Stimulated activated CD4-positive, alpha-beta T cell treated with anti-CD3 and anti-CD28 coated beads, TNF-alpha, amount 100 ng/mL, for 24 hours (primary cell): ENCODE results near the gene ARSG.
"Not testable (repeated sequence)": the region's sequence is repeated elsewhere in the genome, so short reads cannot be mapped to it uniquely, and the experiment has no call there.

Experiments used
- DNase-seq, 3 experiments: peaks; one replicate each; pipeline ENCODE4 v3.0.0-alpha.2; 2020; ENCODE audit warnings: low read depth in 3 of 3

ARSG gene

GRCh38 chr17:68277807-68278206 lies 13.5 kb upstream of the ARSG start:
- DNase-seq: no peak

- not testable (repeated sequence) for DNase-seq
These were observed 9.3 kb upstream of the ARSG start for GRCh38 chr17:68281965-68282364.

- no peak for DNase-seq
These were observed 2.9 kb upstream of the ARSG start for GRCh38 chr17:68288375-68288774.

- DNase-seq: no peak
These were observed 2.5 kb upstream of the ARSG start for GRCh38 chr17:68288804-68289203.

GRCh38 chr17:68289473-68289872 lies 1.8 kb upstream of the ARSG start:
- no peak for DNase-seq

GRCh38 chr17:68289936-68290267 lies 1.4 kb upstream of the ARSG start:
- no peak for DNase-seq

- DNase-seq: peak in 2 of 3 experiments; percentile 28 to 55
These were observed 884 bp upstream of the ARSG start for GRCh38 chr17:68290268-68290954.

GRCh38 chr17:68291836-68292688 lies 767 bp downstream of the ARSG start:
- peak; percentile 77 to 87 (median 82) for DNase-seq

- no peak for DNase-seq
These were observed 1.4 kb downstream of the ARSG start for GRCh38 chr17:68292689-68293040.

GRCh38 chr17:68293490-68294195 lies 2.3 kb downstream of the ARSG start:
- DNase-seq: no peak

GRCh38 chr17:68294196-68294555 lies 2.9 kb downstream of the ARSG start:
- no peak for DNase-seq

- DNase-seq: no peak
These were observed 3.3 kb downstream of the ARSG start for GRCh38 chr17:68294617-68295016.

- peak in 2 of 3 experiments; percentile 27 to 56 for DNase-seq
These were observed 3.8 kb downstream of the ARSG start for GRCh38 chr17:68295086-68295485.

GRCh38 chr17:68296217-68297191 lies 5.2 kb downstream of the ARSG start:
- peak in 1 of 3 experiments; percentile 24 for DNase-seq

- no peak for DNase-seq
These were observed 5.9 kb downstream of the ARSG start for GRCh38 chr17:68297195-68297594.

- no peak for DNase-seq
These were observed 7.3 kb downstream of the ARSG start for GRCh38 chr17:68298601-68299000.

GRCh38 chr17:68299817-68300216 lies 8.5 kb downstream of the ARSG start:
- no peak for DNase-seq

GRCh38 chr17:68301438-68301959 lies 10.2 kb downstream of the ARSG start:
- DNase-seq: no peak

GRCh38 chr17:68302066-68302564 lies 10.8 kb downstream of the ARSG start:
- DNase-seq: no peak

GRCh38 chr17:68302666-68303065 lies 11.4 kb downstream of the ARSG start:
- DNase-seq: no peak

GRCh38 chr17:68304706-68305105 lies 13.4 kb downstream of the ARSG start:
- no peak for DNase-seq
